CD8-positive, alpha-beta memory T cell (primary cell): ENCODE data around the gene PTPN4. TPM values are rescaled to one million over a fixed set of nuclear protein-coding genes. Genes with fewer than 3 reads are reported as not detected.

Source experiments
- CTCF ChIA-PET: fragments of 350-600 bp; sonication (Branson Sonifier 250); formaldehyde crosslinking; loops from one replicate; lab custom pipeline; 2021; ENCODE audit warnings: antibody characterized with exemption; lab: Charles Lee
- POLR2A ChIA-PET: fragments of 350-600 bp; sonication (Branson Sonifier 250); formaldehyde crosslinking; loops from one replicate; lab custom pipeline; 2021; ENCODE audit warnings: antibody characterized with exemption; lab: Charles Lee
- DNase-seq, 5 donors: peaks; one replicate each; pipeline versions ENCODE4 v3.0.0 to v3.0.0-alpha.2; 2020 to 2022; ENCODE audit warnings: mixed read lengths in 1 of 5
- H3K27ac ChIP-seq: one replicate; pipeline ENCODE4 v1.7.0; 2013; ENCODE audit warnings: low read depth, mild to moderate bottlenecking, low read length, moderate library complexity
- H3K27me3 ChIP-seq: 2 replicates; pipeline ENCODE4 v1.7.0; 2013; ENCODE audit warnings: low read length, mild to moderate bottlenecking; ENCODE audit not compliant: insufficient read depth, poor library complexity, severe bottlenecking
- H3K36me3 ChIP-seq: 2 replicates; pipeline ENCODE4 v1.7.0; 2013; ENCODE audit warnings: mild to moderate bottlenecking, low read length, moderate library complexity; ENCODE audit not compliant: insufficient read depth
- H3K4me1 ChIP-seq: 2 replicates; pipeline ENCODE4 v1.7.0; 2013; ENCODE audit warnings: mild to moderate bottlenecking, low read length, moderate library complexity; ENCODE audit not compliant: insufficient read depth
- H3K4me3 ChIP-seq: 2 replicates; pipeline ENCODE4 v1.7.0; 2013; ENCODE audit warnings: mild to moderate bottlenecking, low read length
- H3K9me3 ChIP-seq: 2 replicates; pipeline ENCODE4 v1.7.0; 2013; ENCODE audit warnings: mild to moderate bottlenecking, low read length
- H3K27ac Mint-ChIP-seq, 8 donors: one replicate each; pipeline ENCODE4 v1.8.0; 2020 to 2021; ENCODE audit warnings: mixed read lengths in 8 of 8, mild to moderate bottlenecking in 6 of 8, inconsistent platforms in 3 of 8, moderate library complexity in 3 of 8
- H3K27me3 Mint-ChIP-seq, 2 donors: one replicate each; pipeline ENCODE4 v1.8.0; 2020 to 2021; ENCODE audit warnings: mixed read lengths in 2 of 2, mild to moderate bottlenecking in 1 of 2, moderate library complexity in 1 of 2
- H3K36me3 Mint-ChIP-seq, 3 donors: one replicate each; pipeline ENCODE4 v1.8.0; 2020 to 2021; ENCODE audit warnings: mixed read lengths in 3 of 3, inconsistent platforms in 1 of 3, mild to moderate bottlenecking in 1 of 3
- H3K4me1 Mint-ChIP-seq, 3 donors: one replicate each; pipeline ENCODE4 v1.8.0; 2020 to 2021; ENCODE audit warnings: mixed read lengths in 3 of 3, inconsistent platforms in 1 of 3, mild to moderate bottlenecking in 1 of 3
- H3K4me3 Mint-ChIP-seq, 7 donors: one replicate each; pipeline ENCODE4 v1.8.0; 2020 to 2021; ENCODE audit warnings: mixed read lengths in 7 of 7, mild to moderate bottlenecking in 6 of 7, moderate library complexity in 4 of 7, inconsistent platforms in 2 of 7
- H3K9me3 Mint-ChIP-seq, 5 donors: one replicate each; pipeline ENCODE4 v1.8.0; 2020 to 2022; ENCODE audit warnings: mixed read lengths in 5 of 5, mild to moderate bottlenecking in 3 of 5, moderate library complexity in 2 of 5, inconsistent platforms in 1 of 5
- polyA plus RNA-seq: library from polyadenylated mRNA; unstranded; fragments of 300-500 nt; fragmentation: Illumina TruSeq; gene quantifications from one replicate; pipeline ENCODE4 v1.2.3, GENCODE V29; 2021
- total RNA-seq, 2 experiments: library from RNA; stranded (reverse); gene quantifications; one replicate each; pipeline ENCODE4 v1.2.3, GENCODE V29; 2021

Gene PTPN4
- total and polyA plus RNA-seq, 3 experiments from 2014 or later = 29.0 to 161 (median 34.2) TPM

- H3K4me3 Mint-ChIP-seq = peak overlapping the region in 1 of 7 donors; percentile 26
- no peak overlapping the region for H3K4me3 ChIP-seq
- H3K9me3 Mint-ChIP-seq = peaks cover 0 to 2% (median 0%) of the 10 kb centered on the region in 5 donors
- H3K27me3 Mint-ChIP-seq = no peaks in the 10 kb centered on the region
- H3K36me3 Mint-ChIP-seq = peaks cover 45 to 71% (median 57%) of the 10 kb centered on the region in 3 donors
- peak overlapping the region in 1 of 8 donors; percentile 53 for H3K27ac Mint-ChIP-seq
- DNase-seq = no peak
- peaks cover 6 to 15% (median 8%) of the 10 kb centered on the region in 3 donors for H3K4me1 Mint-ChIP-seq
- no peaks in the 10 kb centered on the region for H3K4me1 ChIP-seq
- POLR2A ChIA-PET = no interaction called here
- H3K9me3 ChIP-seq = no peaks in the 10 kb centered on the region
- H3K36me3 ChIP-seq = peaks cover 10% of the 10 kb centered on the region
- no peaks in the 10 kb centered on the region for H3K27me3 ChIP-seq
- no peak overlapping the region for H3K27ac ChIP-seq
- CTCF ChIA-PET = no interaction called here
Observed at GRCh38 chr2:119901013-119901412, 141.3 kb downstream of the PTPN4 start.

GRCh38 chr2:119910566-119910965 lies 150.8 kb downstream of the PTPN4 start:
- no peak for DNase-seq
- Mint-ChIP-seq H3K27ac (peak overlapping the region in 2 of 8 donors; percentile 4 to 71), H3K4me3 (no peak overlapping the region), H3K4me1 (peaks cover 18 to 28% (median 19%) of the 10 kb centered on the region in 3 donors), H3K9me3 (peaks cover 0 to 12% (median 4%) of the 10 kb centered on the region in 5 donors), H3K27me3 (no peaks in the 10 kb centered on the region), H3K36me3 (peaks cover 39 to 61% (median 61%) of the 10 kb centered on the region in 3 donors)
- no peaks in the 10 kb centered on the region for H3K36me3 ChIP-seq
- H3K4me3 ChIP-seq = no peak overlapping the region
- H3K9me3 ChIP-seq = no peaks in the 10 kb centered on the region
- POLR2A ChIA-PET = no interaction called here
- H3K4me1 ChIP-seq = no peaks in the 10 kb centered on the region
- no peaks in the 10 kb centered on the region for H3K27me3 ChIP-seq
- CTCF ChIA-PET = no interaction called here
- no peak overlapping the region for H3K27ac ChIP-seq

GRCh38 chr2:119914266-119914665 lies 154.5 kb downstream of the PTPN4 start:
- no peaks in the 10 kb centered on the region for H3K36me3 ChIP-seq
- no peaks in the 10 kb centered on the region for H3K27me3 Mint-ChIP-seq
- H3K9me3 ChIP-seq = no peaks in the 10 kb centered on the region
- H3K27me3 ChIP-seq = no peaks in the 10 kb centered on the region
- peaks cover 0 to 12% (median 4%) of the 10 kb centered on the region in 5 donors for H3K9me3 Mint-ChIP-seq
- DNase-seq = no peak
- ChIA-PET POLR2A (interaction anchor here (1.5 kb wide), 1 partner anchor 12 kb away, joined by 4 read pairs; no protein-coding TSS in a partner anchor), CTCF (no interaction called here)
- H3K27ac ChIP-seq = no peak overlapping the region
- H3K4me1 ChIP-seq = no peaks in the 10 kb centered on the region
- H3K4me3 Mint-ChIP-seq = no peak overlapping the region
- H3K4me3 ChIP-seq = no peak overlapping the region
- peaks cover 5 to 18% (median 12%) of the 10 kb centered on the region in 3 donors for H3K4me1 Mint-ChIP-seq
- no peak overlapping the region for H3K27ac Mint-ChIP-seq
- peaks cover 22 to 44% (median 34%) of the 10 kb centered on the region in 3 donors for H3K36me3 Mint-ChIP-seq

- Histone ChIP-seq H3K4me3 (no peak overlapping the region), H3K4me1 (peaks cover 25% of the 10 kb centered on the region), H3K36me3 (no peaks in the 10 kb centered on the region), H3K27ac (no peak overlapping the region), H3K27me3 (no peaks in the 10 kb centered on the region), H3K9me3 (no peaks in the 10 kb centered on the region)
- Mint-ChIP-seq H3K27ac (peak overlapping the region in 5 of 8 donors; percentile 32 to 54 (median 36)), H3K27me3 (no peaks in the 10 kb centered on the region), H3K9me3 (peaks cover 0 to 2% (median 0%) of the 10 kb centered on the region in 5 donors), H3K4me1 (peaks cover 32 to 58% (median 38%) of the 10 kb centered on the region in 3 donors), H3K36me3 (peaks cover 6 to 13% (median 12%) of the 10 kb centered on the region in 3 donors), H3K4me3 (no peak overlapping the region)
- ChIA-PET CTCF (no interaction called here), POLR2A (no interaction called here)
- DNase-seq = peak in 1 of 5 donors; percentile 12
Observed at GRCh38 chr2:119921825-119922224, 162.1 kb downstream of the PTPN4 start.

- Mint-ChIP-seq H3K4me3 (no peak overlapping the region), H3K9me3 (peaks cover 0 to 2% (median 0%) of the 10 kb centered on the region in 5 donors), H3K36me3 (peaks cover 7 to 10% (median 9%) of the 10 kb centered on the region in 3 donors), H3K4me1 (peaks cover 38 to 65% (median 45%) of the 10 kb centered on the region in 3 donors), H3K27ac (peak overlapping the region in 7 of 8 donors; percentile 2 to 77 (median 56)), H3K27me3 (no peaks in the 10 kb centered on the region)
- POLR2A ChIA-PET = no interaction called here
- no peak overlapping the region for H3K27ac ChIP-seq
- DNase-seq = no peak
- no peaks in the 10 kb centered on the region for H3K27me3 ChIP-seq
- H3K36me3 ChIP-seq = no peaks in the 10 kb centered on the region
- H3K4me3 ChIP-seq = no peak overlapping the region
- no peaks in the 10 kb centered on the region for H3K9me3 ChIP-seq
- CTCF ChIA-PET = no interaction called here
- peaks cover 33% of the 10 kb centered on the region for H3K4me1 ChIP-seq
Observed at GRCh38 chr2:119922699-119923098, 163.0 kb downstream of the PTPN4 start.

- ChIA-PET POLR2A (interaction anchor here (2.4 kb wide), 1 partner anchor 169 kb away, joined by 9 read pairs; the partner anchor contains the start of gene PTPN4), CTCF (interaction anchor here (0.7 to 2.5 kb wide), 5 partner anchors 9 to 247 kb away, joined by 3 to 6 read pairs (median 4); partner anchors contain the start of gene EPB41L5)
- H3K36me3 Mint-ChIP-seq = peaks cover 18 to 33% (median 22%) of the 10 kb centered on the region in 3 donors
- H3K4me3 Mint-ChIP-seq = peak overlapping the region; percentile 72 to 88 (median 80)
- Histone ChIP-seq H3K9me3 (no peaks in the 10 kb centered on the region), H3K36me3 (peaks cover 4% of the 10 kb centered on the region), H3K4me3 (peak overlapping the region; percentile 49), H3K27ac (peak overlapping the region; percentile 36), H3K27me3 (no peaks in the 10 kb centered on the region), H3K4me1 (peaks cover 69% of the 10 kb centered on the region)
- peak; percentile 2 to 65 (median 56) for DNase-seq
- H3K27me3 Mint-ChIP-seq = no peaks in the 10 kb centered on the region
- H3K4me1 Mint-ChIP-seq = peaks cover 59 to 83% (median 75%) of the 10 kb centered on the region in 3 donors
- no peaks in the 10 kb centered on the region for H3K9me3 Mint-ChIP-seq
- H3K27ac Mint-ChIP-seq = peak overlapping the region; percentile 71 to 97 (median 88)
Observed at GRCh38 chr2:119929537-119929936, 169.8 kb downstream of the PTPN4 start.

- ChIA-PET CTCF (no interaction called here), POLR2A (no interaction called here)
- Mint-ChIP-seq H3K4me3 (peak overlapping the region; percentile 72 to 88 (median 80)), H3K4me1 (peaks cover 60 to 85% (median 76%) of the 10 kb centered on the region in 3 donors), H3K27me3 (no peaks in the 10 kb centered on the region), H3K9me3 (peaks cover 0 to 2% (median 0%) of the 10 kb centered on the region in 5 donors), H3K36me3 (peaks cover 39 to 65% (median 44%) of the 10 kb centered on the region in 3 donors), H3K27ac (peak overlapping the region; percentile 41 to 96 (median 78))
- H3K9me3 ChIP-seq = no peaks in the 10 kb centered on the region
- no peaks in the 10 kb centered on the region for H3K27me3 ChIP-seq
- no peak overlapping the region for H3K27ac ChIP-seq
- peaks cover 45% of the 10 kb centered on the region for H3K4me1 ChIP-seq
- H3K36me3 ChIP-seq = peaks cover 15% of the 10 kb centered on the region
- DNase-seq = no peak
- H3K4me3 ChIP-seq = no peak overlapping the region
Observed at GRCh38 chr2:119932809-119933208, 173.1 kb downstream of the PTPN4 start.

GRCh38 chr2:119934319-119934718 lies 174.6 kb downstream of the PTPN4 start:
- no peak for DNase-seq
- H3K27ac ChIP-seq = no peak overlapping the region
- Mint-ChIP-seq H3K27me3 (no peaks in the 10 kb centered on the region), H3K27ac (peak overlapping the region in 6 of 8 donors; percentile 13 to 87 (median 57)), H3K9me3 (peaks cover 0 to 2% (median 0%) of the 10 kb centered on the region in 5 donors), H3K4me3 (peak overlapping the region in 6 of 7 donors; percentile 61 to 88 (median 75)), H3K36me3 (peaks cover 38 to 75% (median 44%) of the 10 kb centered on the region in 3 donors), H3K4me1 (peaks cover 51 to 80% (median 70%) of the 10 kb centered on the region in 3 donors)
- H3K27me3 ChIP-seq = no peaks in the 10 kb centered on the region
- CTCF ChIA-PET = no interaction called here
- H3K4me1 ChIP-seq = peaks cover 35% of the 10 kb centered on the region
- no peaks in the 10 kb centered on the region for H3K9me3 ChIP-seq
- no peak overlapping the region for H3K4me3 ChIP-seq
- POLR2A ChIA-PET = no interaction called here
- H3K36me3 ChIP-seq = peaks cover 16% of the 10 kb centered on the region
